ENCODE measurements around the gene C19orf44. TPM values are rescaled to one million over a fixed set of nuclear protein-coding genes. Genes with fewer than 3 reads are reported as not detected.

The C19orf44 gene
- polyA plus RNA-seq, 1 experiment, result 3.4 TPM

- Histone ChIP-seq H3K4me3 (ENCODE audit: low read depth, low read length) (no peak overlapping the region), H3K27me3 (ENCODE audit: control insufficient read depth, insufficient read depth, low read length) (no peaks in the 10 kb centered on the region), H3K36me3 (ENCODE audit: control insufficient read depth, insufficient read depth, low read length) (peaks cover 23% of the 10 kb centered on the region)
- no peak for DNase-seq (ENCODE audit: low read depth)
- no peak for TF ChIP-seq CTCF (IDR thresholded peaks at IDR 0.05; ENCODE audit: insufficient read depth, low read depth, low read length)
- ChIA-PET CTCF (no interaction called here), POLR2A (no interaction called here)
Observed at GRCh38 chr19:16562608-16563025, 66.4 kb downstream of the C19orf44 start.

- no peaks in the 10 kb centered on the region for H3K27me3 ChIP-seq (ENCODE audit: control insufficient read depth, insufficient read depth, low read length)
- no peak for DNase-seq (ENCODE audit: low read depth)
- ChIA-PET POLR2A (no interaction called here), CTCF (no interaction called here)
- H3K4me3 ChIP-seq (ENCODE audit: low read depth, low read length), result no peak overlapping the region
- peaks cover 28% of the 10 kb centered on the region for H3K36me3 ChIP-seq (ENCODE audit: control insufficient read depth, insufficient read depth, low read length)
- no peak for TF ChIP-seq CTCF (IDR thresholded peaks at IDR 0.05; ENCODE audit: insufficient read depth, low read depth, low read length)
Observed at GRCh38 chr19:16564842-16565241, 68.6 kb downstream of the C19orf44 start.

GRCh38 chr19:16566161-16566560 lies 70.0 kb downstream of the C19orf44 start:
- ChIA-PET POLR2A (no interaction called here), CTCF (no interaction called here)
- H3K4me3 ChIP-seq (ENCODE audit: low read depth, low read length), result no peak overlapping the region
- DNase-seq (ENCODE audit: low read depth), result no peak
- peaks cover 26% of the 10 kb centered on the region for H3K36me3 ChIP-seq (ENCODE audit: control insufficient read depth, insufficient read depth, low read length)
- TF ChIP-seq CTCF (IDR thresholded peaks at IDR 0.05; ENCODE audit: insufficient read depth, low read depth, low read length), result no peak
- H3K27me3 ChIP-seq (ENCODE audit: control insufficient read depth, insufficient read depth, low read length), result no peaks in the 10 kb centered on the region

GRCh38 chr19:16566702-16567101 lies 70.5 kb downstream of the C19orf44 start:
- ChIA-PET POLR2A (no interaction called here), CTCF (no interaction called here)
- peaks cover 21% of the 10 kb centered on the region for H3K36me3 ChIP-seq (ENCODE audit: control insufficient read depth, insufficient read depth, low read length)

GRCh38 chr19:16569609-16570320 lies 73.6 kb downstream of the C19orf44 start:
- POLR2A ChIA-PET, result no interaction called here
- Histone ChIP-seq H3K27me3 (ENCODE audit: control insufficient read depth, insufficient read depth, low read length) (no peaks in the 10 kb centered on the region), H3K4me3 (ENCODE audit: low read depth, low read length) (no peak overlapping the region), H3K36me3 (ENCODE audit: control insufficient read depth, insufficient read depth, low read length) (peaks cover 15% of the 10 kb centered on the region)
- DNase-seq (ENCODE audit: low read depth), result no peak
- no peak for TF ChIP-seq CTCF (IDR thresholded peaks at IDR 0.05; ENCODE audit: insufficient read depth, low read depth, low read length)
- CTCF ChIA-PET, result interaction anchor here (0.6 kb wide), 1 partner anchor 116 kb away, joined by 4 read pairs; no protein-coding TSS in a partner anchor

More at GRCh38 chr19:16566702-16567101, 70.5 kb downstream of the C19orf44 start:
- TF ChIP-seq CTCF (IDR thresholded peaks at IDR 0.05; ENCODE audit: insufficient read depth, low read depth, low read length), result no peak
- Histone ChIP-seq H3K4me3 (ENCODE audit: low read depth, low read length) (no peak overlapping the region), H3K27me3 (ENCODE audit: control insufficient read depth, insufficient read depth, low read length) (no peaks in the 10 kb centered on the region)
- DNase-seq (ENCODE audit: low read depth), result no peak

Small RNAs within 50 kb of the gene (small RNA-seq; reads per million reads assigned to genes)
- gene RN7SL146P (ENCODE audit: insufficient read length, low read depth, low replicate concordance), result not detected

Other genes with a start within 250 kb of the C19orf44 start
- 1.7 and 1.8 TPM in 2 replicates for gene KLF2, start 171.6 kb upstream of the C19orf44 start, polyA plus RNA-seq (2011; rRNA removed)
- 9.4 and 12.8 TPM in 2 replicates for gene EPS15L1, start 24.4 kb upstream of the C19orf44 start, polyA plus RNA-seq (2011; rRNA removed)
- gene CALR3, start 227 bp upstream of the C19orf44 start, polyA plus RNA-seq (2011; rRNA removed), result not detected in 2 replicates
- gene CHERP, start 46.0 kb downstream of the C19orf44 start, polyA plus RNA-seq (2011; rRNA removed), result 3.2 and 4.0 TPM in 2 replicates
- gene SLC35E1, start 76.0 kb downstream of the C19orf44 start, polyA plus RNA-seq (2011; rRNA removed), result 35.2 and 55.6 TPM in 2 replicates
- gene MED26, start 131.8 kb downstream of the C19orf44 start, polyA plus RNA-seq (2011; rRNA removed), result 2.9 and 3.9 TPM in 2 replicates
- gene SMIM7, start 163.8 kb downstream of the C19orf44 start, polyA plus RNA-seq (2011; rRNA removed), result 61.4 and 104 TPM in 2 replicates
- 1.2 and 1.6 TPM in 2 replicates for gene TMEM38A, start 164.7 kb downstream of the C19orf44 start, polyA plus RNA-seq (2011; rRNA removed)
- not detected in 2 replicates for gene NWD1, start 223.5 kb downstream of the C19orf44 start, polyA plus RNA-seq (2011; rRNA removed)